Medulla oblongata (tissue), 1 donor: Measurements from ENCODE around the gene TIMP2.
A peak's percentile ranks its signal among the peaks of the same experiment; 100 is the strongest.

Experiments used
- DNase-seq: peaks from one replicate; pipeline ENCODE4 v3.0.0-alpha.2; 2015; ENCODE audit errors: extremely low spot score

Gene TIMP2

DNA sequence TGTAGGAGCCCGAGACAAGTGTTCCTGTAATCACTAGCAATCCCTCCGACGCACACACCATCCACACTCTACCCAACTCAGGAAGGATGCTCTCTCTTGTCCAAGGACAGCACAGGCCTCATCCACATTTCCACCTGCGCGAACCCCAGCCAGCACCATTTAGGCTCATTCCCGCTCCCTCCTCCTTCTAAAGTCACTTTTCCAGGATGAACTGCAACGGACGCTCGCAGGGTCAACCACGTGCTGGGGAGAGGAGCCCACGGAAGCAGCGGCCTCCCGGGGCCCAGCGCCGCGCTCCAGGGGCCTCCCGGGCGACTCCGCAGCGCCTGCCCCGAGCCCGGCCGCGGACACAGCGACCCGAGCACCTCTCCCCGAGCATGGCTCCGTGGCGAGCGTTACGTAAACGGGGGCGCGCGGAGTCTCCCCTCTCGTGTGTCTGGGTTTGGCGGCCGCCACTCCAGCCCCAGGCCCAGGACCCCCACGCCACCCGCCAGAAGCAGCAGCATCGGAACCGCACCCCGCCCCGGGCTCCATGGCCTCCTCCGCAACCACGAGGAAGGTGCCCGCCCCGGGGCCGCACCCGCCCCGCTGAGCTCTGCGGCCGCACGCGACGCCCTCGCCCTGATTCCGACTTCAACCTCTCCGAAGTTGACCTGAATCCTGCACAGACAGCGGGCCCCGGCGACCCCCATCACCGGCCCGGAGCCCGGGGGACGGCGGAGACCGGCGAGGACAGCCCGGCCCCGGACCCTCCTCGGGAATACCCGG is 85.2 kb downstream of the TIMP2 start:
- DNase-seq, result peak; percentile 16

GRCh38 chr17:78839235-78839761 is 85.9 kb downstream of the TIMP2 start:
- peak; percentile 24 for DNase-seq

DNA sequence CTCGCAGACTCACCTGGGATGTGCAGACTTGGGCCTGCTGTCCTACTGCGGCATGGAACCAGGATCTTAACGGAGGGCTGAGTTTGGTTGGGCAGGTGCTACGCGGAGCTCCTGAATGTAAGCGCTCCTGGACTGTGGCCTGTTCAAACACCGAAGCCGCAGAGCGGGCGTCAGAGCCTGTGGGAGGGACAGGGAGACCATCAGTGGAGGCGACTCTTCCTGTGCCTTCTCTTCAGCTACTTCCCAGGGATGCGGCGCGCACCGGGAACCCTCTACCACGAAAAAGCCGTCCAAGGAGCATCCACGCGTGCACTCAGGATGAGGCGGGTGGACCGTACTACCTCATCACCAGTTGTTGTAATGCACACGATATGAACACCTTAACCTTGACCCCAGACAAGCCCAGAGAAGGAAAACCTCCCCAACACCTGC is 86.6 kb downstream of the TIMP2 start:
- no peak for DNase-seq

DNA sequence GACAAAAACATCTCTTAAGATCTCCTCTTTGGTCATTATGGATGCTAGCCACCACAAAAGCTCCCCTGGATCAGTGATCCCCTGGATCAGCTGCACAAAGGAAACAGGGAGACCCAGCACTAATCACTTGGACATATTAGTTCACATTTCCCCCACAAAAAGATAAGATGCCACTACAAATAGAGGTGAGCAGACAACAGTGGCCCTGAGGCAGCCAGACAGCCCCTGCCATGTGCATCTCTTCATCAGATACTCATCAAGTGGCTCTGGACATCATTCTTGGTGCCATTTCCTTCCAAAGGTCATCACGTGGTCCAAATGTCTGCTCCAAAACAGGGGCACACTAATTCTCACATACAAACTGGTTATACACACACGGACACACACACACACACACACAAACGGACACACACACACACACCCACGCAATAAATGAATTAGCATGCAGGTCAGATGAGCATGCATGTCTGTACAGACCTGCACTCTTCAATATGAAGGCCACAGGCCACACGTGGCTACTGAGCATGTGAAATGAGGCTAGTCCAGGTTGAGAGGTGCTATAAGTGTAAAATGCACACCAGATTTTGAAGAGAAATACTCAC is 88.7 kb downstream of the TIMP2 start:
- no peak for DNase-seq

DNA sequence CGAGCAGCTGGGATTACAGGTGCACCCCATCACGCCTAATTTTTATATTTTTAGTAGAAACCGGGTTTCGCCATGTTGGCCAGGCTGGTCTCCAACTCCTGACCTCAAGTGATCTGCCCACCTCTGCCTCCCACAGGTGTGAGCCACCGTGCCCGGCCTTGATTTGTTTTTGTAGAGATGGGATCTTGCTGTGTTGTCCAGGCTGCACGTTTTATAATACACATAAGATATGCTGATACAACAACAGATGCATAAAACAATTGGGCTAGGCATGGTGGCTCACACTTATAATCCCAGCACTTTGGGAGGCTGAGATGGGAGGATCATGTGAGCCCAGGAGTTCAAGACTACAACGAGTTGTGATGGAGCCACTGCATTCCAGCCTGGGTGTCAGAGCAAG is 90.6 kb downstream of the TIMP2 start:
- no peak for DNase-seq

DNA sequence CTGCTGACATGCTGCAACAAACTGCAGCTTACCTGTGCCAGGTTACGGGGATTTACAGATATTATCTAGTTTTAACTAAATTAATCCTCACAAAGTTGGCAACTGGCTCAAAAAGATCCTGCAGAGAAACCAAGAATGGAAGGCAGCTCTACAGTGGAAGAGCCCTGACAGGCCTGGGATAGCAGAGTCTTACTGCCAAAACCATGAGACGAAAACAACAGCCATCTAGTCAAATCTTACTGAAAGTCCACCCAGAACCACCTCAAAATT is 92.7 kb downstream of the TIMP2 start:
- DNase-seq, result no peak

- DNase-seq, result no peak
Observed at GRCh38 chr17:78831688-78832540, 93.3 kb downstream of the TIMP2 start.

GRCh38 chr17:78829477-78829876 is 95.7 kb downstream of the TIMP2 start:
- DNase-seq, result no peak

DNA sequence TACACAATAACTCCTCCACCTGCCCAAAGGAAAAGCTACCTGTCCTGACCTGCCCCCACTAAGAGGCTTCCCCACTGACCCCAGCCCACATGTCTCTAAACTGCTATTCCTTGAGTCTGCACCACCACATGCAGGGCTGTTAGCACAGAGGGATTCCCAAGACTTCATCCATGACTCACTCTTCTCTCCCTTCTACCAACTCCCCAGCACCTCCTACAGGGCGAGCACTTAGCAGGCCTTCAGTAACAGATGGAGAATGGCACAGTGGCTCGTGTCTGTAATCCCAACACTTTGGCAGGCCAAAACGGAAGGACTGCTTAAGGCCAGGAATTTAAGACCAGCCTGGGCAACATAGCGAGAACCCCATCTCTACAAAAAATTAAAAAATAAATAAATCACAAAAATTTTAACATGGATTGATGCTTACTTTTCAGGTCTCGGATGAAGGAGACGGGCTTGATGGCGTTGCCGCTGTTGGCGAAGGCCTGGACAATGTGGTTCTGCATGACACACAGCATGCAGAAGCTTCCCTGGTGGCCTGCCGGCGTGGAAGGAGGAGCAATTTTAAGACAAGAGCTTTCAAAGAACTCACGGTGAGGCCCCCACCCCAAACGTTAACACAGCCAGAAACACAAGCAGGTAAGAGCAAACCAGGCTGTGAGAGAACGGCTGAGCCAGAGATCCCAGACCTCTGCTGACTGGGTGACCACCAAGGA is 96.6 kb downstream of the TIMP2 start:
- DNase-seq, result no peak

GRCh38 chr17:78826836-78827509 is 98.2 kb downstream of the TIMP2 start:
- peak; percentile 71 for DNase-seq

DNA sequence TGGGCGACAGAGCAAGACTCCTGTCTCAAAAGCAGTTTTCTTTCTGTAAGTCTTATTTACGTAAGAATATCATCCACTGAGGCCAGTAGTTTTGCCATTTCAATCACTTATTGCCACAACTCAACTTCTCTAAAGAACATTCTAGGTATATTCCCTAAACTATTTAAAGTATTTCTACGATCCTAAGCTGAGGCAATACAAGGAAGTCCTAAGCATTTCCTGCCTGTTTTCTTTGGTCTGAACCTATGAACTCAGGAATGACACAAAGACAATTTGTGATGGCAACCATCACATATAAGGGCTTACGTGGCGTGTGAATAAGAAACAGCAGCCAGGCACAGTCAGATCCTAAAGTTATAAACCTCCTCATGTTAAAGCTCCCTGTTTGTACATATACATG is 98.8 kb downstream of the TIMP2 start:
- DNase-seq, result no peak

- no peak for DNase-seq
Observed at GRCh38 chr17:78825696-78826095, 99.5 kb downstream of the TIMP2 start.

DNA sequence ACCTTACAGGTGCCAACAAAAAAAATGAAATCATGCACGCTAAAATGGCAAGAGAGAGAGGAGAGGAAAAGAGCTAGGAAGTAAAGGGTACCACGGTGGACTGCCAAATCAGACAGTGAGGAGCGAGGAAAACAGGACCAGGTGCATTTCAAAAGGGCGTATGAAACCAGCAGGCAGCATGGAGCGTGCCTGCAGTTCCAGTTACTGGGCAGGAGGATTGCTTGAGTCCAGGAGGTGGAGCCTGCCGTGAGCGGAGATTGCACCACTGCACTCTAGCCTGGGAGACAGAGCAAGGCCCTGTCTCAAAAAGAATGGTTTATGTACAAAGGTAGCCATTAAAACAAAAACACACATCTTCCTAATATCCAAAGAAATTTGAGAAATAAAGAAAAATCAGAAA is 100.9 kb downstream of the TIMP2 start:
- DNase-seq, result no peak

- no peak for DNase-seq
Observed at GRCh38 chr17:78823282-78824046, 101.7 kb downstream of the TIMP2 start.

GRCh38 chr17:78822552-78822951 is 102.6 kb downstream of the TIMP2 start:
- no peak for DNase-seq

DNA sequence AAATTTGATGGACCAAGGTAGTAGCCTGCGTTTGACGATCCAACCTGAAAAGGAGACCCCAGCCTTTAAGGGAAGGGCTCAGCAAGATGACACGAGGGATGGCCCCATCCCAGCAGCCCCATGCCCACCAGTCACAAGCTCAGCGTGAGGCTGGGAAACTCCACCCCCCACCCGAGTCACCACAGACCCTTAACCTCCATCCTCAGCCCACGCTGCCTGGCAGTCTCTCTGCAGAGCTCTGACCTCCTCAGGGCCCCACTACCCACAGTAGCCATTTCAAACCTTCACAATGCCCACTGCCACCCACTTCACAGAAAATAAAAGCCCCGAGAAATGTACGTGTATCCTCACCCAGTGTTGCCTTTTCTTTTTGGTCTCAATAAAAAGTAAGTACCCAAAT is 103.2 kb downstream of the TIMP2 start:
- DNase-seq, result no peak

- no peak for DNase-seq
Observed at GRCh38 chr17:78820841-78821240, 104.3 kb downstream of the TIMP2 start.

GRCh38 chr17:78819806-78820792 is 105.1 kb downstream of the TIMP2 start:
- no peak for DNase-seq

DNA sequence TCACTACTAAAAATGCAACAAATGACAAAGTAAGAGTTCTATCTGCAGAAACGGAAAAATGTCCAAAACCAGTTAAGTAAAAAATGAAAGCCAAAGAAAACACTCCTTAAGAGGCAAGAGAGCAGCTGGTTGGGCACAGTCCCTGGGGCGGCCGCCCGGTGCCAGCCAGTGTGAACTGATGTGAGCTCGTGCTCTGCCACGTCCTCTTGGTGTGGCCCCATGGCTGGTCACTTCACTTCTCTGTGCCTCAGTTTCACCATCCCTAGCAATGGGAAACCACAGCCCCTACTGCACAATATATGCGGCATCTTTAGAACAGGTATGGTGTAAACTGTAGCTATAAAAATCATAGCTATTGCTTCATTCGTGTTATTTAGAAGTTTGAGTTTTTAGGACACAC is 105.8 kb downstream of the TIMP2 start:
- DNase-seq, result no peak
